Tibial nerve (tissue), 4 donors: ENCODE data around the gene TBRG4. TPM values are rescaled to one million over a fixed set of nuclear protein-coding genes. Genes with fewer than 3 reads are reported as not detected.

ENCODE experiments used
- DNase-seq, 2 donors: peaks; one replicate each; pipeline ENCODE4 v3.0.0-alpha.2; 2019; ENCODE audit warnings: low spot score in 2 of 2
- H3K27ac ChIP-seq, 4 donors: fragments of 200-600 bp; sonication (generic) in 3 of 4; one replicate each; pipeline ENCODE4 v1.5.1; 2017 to 2019; ENCODE audit warnings: mild to moderate bottlenecking in 1 of 4
- H3K27me3 ChIP-seq, 2 donors: fragments of 200-600 bp; sonication (generic) in 1 of 2; one replicate each; pipeline versions ENCODE4 v1.5.1 to v1.6.0; 2017 to 2019
- H3K36me3 ChIP-seq, 3 donors: fragments of 200-600 bp; sonication (generic); one replicate each; pipeline ENCODE4 v1.5.1; 2018 to 2019
- H3K4me1 ChIP-seq, 4 donors: fragments of 200-600 bp; sonication (generic) in 3 of 4; one replicate each; pipeline ENCODE4 v1.5.1; 2017 to 2019
- H3K4me3 ChIP-seq, 4 donors: fragments of 200-600 bp; sonication (generic) in 3 of 4; one replicate each; pipeline ENCODE4 v1.5.1; 2017 to 2019; ENCODE audit warnings: mild to moderate bottlenecking in 1 of 4, moderate library complexity in 1 of 4
- H3K9me3 ChIP-seq, 4 donors: fragments of 200-600 bp; sonication (generic) in 3 of 4; one replicate each; pipeline ENCODE4 v1.5.1; 2017 to 2019
- EP300 ChIP-seq, 2 donors: sonication (generic); formaldehyde crosslinking; IDR thresholded peaks; one replicate each; pipeline ENCODE4 v1.6.1; 2017; ENCODE audit warnings: antibody characterized with exemption in 2 of 2, mild to moderate bottlenecking in 1 of 2
- POLR2A ChIP-seq, 2 donors: fragments of 450-650 bp; IDR thresholded peaks; one replicate each; pipeline ENCODE4 v1.6.1; 2017; ENCODE audit warnings: antibody characterized with exemption in 2 of 2, mild to moderate bottlenecking in 2 of 2, moderate library complexity in 2 of 2
- WGBS, 2 donors: methylation state at CpG; one replicate each; pipeline ENCODE4 v1.1.5; 2018; 5-methylcytosine and 5-hydroxymethylcytosine counted together
- total RNA-seq, 4 donors: library from RNA; depleted of rRNA; stranded (reverse); fragments of >200 nt; gene quantifications; one replicate each; pipeline ENCODE4 v1.1.0, GENCODE V29; 2016
- TF ChIP-seq, protein P1 (sequence below), 5 experiments: fragments of 200-600 bp in 3 of 5; fragments of 450-650 bp in 2 of 5; sonication (generic) in 3 of 5; IDR thresholded peaks; one replicate each; pipeline ENCODE4 v1.5.1; 2016 to 2019; ENCODE audit warnings: antibody characterized with exemption in 5 of 5, mild to moderate bottlenecking in 3 of 5, moderate library complexity in 2 of 5

TBRG4 gene
- total RNA-seq, 4 donors from 2014 or later, result 32.3 to 81.3 (median 54.0) TPM

DNA sequence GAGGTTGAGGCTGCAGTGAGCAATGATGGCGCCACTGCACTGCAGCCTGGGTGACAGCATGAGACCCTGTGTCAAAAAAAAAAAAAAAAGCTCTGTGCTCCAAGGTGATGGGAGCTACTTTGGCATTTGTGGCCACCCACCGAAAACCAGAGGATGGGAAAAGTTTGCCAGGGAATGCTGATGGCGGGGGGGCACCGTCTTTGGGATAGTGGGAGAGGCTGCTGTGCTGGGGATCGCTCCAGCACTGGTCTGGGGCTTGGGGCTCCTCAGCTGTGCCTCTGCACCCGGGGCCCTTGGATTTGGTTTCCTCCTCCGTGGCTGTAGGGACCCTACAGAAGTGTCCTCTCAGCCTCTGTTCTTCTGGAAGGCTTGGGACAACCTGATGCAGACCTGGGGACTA lies 34.4 kb upstream of the TBRG4 start:
- no peaks in the 10 kb centered on the region for H3K9me3 ChIP-seq
- no peak overlapping the region for H3K4me3 ChIP-seq
- no peaks in the 10 kb centered on the region for H3K36me3 ChIP-seq
- DNase-seq, result no peak
- 87 to 90% methylated on average over 7 of the region's 7 CpGs for WGBS, 2 donors
- H3K27me3 ChIP-seq, result peaks cover 0 to 15% of the 10 kb centered on the region in 2 donors
- no peaks in the 10 kb centered on the region for H3K4me1 ChIP-seq
- TF ChIP-seq, protein P1, sequence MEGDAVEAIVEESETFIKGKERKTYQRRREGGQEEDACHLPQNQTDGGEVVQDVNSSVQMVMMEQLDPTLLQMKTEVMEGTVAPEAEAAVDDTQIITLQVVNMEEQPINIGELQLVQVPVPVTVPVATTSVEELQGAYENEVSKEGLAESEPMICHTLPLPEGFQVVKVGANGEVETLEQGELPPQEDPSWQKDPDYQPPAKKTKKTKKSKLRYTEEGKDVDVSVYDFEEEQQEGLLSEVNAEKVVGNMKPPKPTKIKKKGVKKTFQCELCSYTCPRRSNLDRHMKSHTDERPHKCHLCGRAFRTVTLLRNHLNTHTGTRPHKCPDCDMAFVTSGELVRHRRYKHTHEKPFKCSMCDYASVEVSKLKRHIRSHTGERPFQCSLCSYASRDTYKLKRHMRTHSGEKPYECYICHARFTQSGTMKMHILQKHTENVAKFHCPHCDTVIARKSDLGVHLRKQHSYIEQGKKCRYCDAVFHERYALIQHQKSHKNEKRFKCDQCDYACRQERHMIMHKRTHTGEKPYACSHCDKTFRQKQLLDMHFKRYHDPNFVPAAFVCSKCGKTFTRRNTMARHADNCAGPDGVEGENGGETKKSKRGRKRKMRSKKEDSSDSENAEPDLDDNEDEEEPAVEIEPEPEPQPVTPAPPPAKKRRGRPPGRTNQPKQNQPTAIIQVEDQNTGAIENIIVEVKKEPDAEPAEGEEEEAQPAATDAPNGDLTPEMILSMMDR (IDR thresholded peaks at IDR 0.05), result no peak
- TF ChIP-seq EP300 (IDR thresholded peaks at IDR 0.05) (no peak), POLR2A (IDR thresholded peaks at IDR 0.05) (no peak)
- H3K27ac ChIP-seq, result no peak overlapping the region

DNA sequence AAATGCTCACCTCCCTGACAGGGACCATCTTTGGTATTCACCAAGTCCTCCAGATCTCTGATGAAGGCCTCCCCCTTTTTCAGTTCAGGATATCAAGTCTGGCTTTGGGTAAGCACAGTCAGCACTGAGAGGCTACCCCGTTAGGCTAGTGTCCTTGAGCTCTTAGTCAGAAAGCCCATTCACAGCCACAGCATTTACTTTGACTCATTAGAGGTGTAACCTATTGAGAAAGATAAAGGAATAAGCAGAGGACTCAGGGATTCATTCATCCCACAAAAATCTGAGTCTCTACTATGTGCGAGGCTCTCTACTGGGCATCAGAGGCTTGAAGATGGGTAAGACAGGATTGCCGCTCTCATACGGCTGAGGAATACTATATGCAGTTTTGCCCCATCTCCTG lies 32.1 kb upstream of the TBRG4 start:
- 83 to 86% methylated on average over 4 of the region's 4 CpGs for WGBS, 2 donors
- DNase-seq, result no peak
- TF ChIP-seq, protein P1 (IDR thresholded peaks at IDR 0.05), result no peak
- TF ChIP-seq EP300 (IDR thresholded peaks at IDR 0.05) (no peak), POLR2A (IDR thresholded peaks at IDR 0.05) (no peak)
- Histone ChIP-seq H3K4me1 (no peaks in the 10 kb centered on the region), H3K36me3 (no peaks in the 10 kb centered on the region), H3K27me3 (peaks cover 0 to 9% of the 10 kb centered on the region in 2 donors), H3K9me3 (no peaks in the 10 kb centered on the region), H3K27ac (no peak overlapping the region), H3K4me3 (no peak overlapping the region)

DNA sequence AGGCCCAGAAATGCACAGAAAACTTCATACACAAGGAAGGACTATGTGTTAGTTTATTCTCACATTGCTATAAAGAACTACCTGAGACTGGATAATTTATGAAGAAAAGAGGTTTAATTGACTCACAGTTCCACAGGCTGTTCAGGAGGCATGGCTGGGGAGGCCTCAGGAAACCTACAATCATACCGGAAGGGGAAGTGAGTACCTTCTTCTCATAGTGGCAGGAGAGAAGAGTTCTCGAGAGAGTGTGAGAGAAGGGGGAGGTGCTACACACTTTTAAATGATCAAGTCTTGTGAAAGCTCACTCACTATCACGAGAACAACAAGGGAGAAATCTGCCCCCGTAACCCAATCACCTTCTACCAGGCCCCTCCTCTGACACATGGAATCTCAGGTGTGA lies 29.3 kb upstream of the TBRG4 start:
- Histone ChIP-seq H3K36me3 (no peaks in the 10 kb centered on the region), H3K27ac (no peak overlapping the region), H3K27me3 (no peaks in the 10 kb centered on the region), H3K9me3 (no peaks in the 10 kb centered on the region), H3K4me3 (no peak overlapping the region), H3K4me1 (peaks cover 0 to 4% (median 0%) of the 10 kb centered on the region in 4 donors)
- 75% methylated on average over 4 of the region's 4 CpGs for WGBS, 2 donors
- TF ChIP-seq EP300 (IDR thresholded peaks at IDR 0.05) (no peak), POLR2A (IDR thresholded peaks at IDR 0.05) (no peak)
- TF ChIP-seq, protein P1 (IDR thresholded peaks at IDR 0.05), result no peak
- no peak for DNase-seq

DNA sequence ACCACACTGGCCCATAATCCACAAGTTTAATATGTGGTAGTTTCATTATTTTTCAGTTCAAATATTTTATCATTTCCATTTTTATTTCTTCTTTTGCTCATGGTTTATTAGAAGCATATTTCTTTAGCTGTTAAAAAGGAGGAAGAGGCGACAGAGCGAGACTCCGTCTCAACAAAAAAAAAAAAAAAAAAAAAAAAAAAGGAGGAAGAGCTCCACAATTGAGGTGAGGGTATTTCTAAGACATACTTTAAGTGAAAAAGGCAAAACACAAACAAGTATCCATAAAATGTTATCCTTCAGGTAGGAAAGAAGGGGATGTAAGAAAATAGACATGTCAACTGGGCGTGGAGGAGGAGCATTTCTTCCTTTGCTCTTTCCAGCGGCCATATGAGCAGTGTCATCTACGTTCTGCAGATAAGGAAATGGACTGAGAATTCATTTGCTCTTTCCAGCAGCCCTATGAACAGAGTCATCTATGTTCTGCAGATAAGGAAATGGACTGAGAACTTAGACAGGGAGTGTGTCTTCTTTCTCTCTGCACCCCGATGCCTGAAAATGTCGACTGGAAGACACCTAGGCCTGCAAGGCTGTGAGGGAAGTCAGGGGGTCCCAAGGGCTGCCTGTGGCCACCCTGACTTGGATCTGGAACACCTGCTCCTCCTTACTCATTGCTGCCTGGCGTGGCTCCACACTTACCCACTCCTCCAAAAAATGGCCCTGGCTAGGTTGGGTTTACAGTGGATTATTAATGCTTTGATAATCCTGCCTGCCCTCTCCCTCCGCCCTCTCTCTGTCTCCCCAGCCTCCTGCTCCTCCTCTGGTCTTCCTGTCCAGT lies 27.2 kb upstream of the TBRG4 start:
- Histone ChIP-seq H3K4me1 (peaks cover 0 to 5% (median 0%) of the 10 kb centered on the region in 4 donors), H3K27me3 (no peaks in the 10 kb centered on the region), H3K36me3 (no peaks in the 10 kb centered on the region), H3K4me3 (no peak overlapping the region), H3K9me3 (no peaks in the 10 kb centered on the region), H3K27ac (no peak overlapping the region)
- DNase-seq, result no peak
- TF ChIP-seq EP300 (IDR thresholded peaks at IDR 0.05), result no peak
- no peak for TF ChIP-seq POLR2A (IDR thresholded peaks at IDR 0.05)
- TF ChIP-seq, protein P1 (IDR thresholded peaks at IDR 0.05), result no peak
- WGBS, 2 donors, result 62 to 73% methylated on average over 10 of the region's 10 CpGs
